GM18861 (cell line): ENCODE data around the gene STIM1.
A peak's percentile ranks its signal among the peaks of the same experiment; 100 is the strongest.

Source experiments
- ATAC-seq: cut with Tn5 transposase; IDR thresholded peaks from one replicate; pipeline ENCODE4 v1.9.1; 2021; ENCODE audit not compliant: unreplicated experiment

STIM1 gene

GRCh38 chr11:3909901-3910300 lies 54.4 kb downstream of the STIM1 start:
- ATAC-seq, result no peak

- no peak for ATAC-seq
Observed at GRCh38 chr11:3911908-3912505, 56.5 kb downstream of the STIM1 start.

- ATAC-seq, result no peak
Observed at GRCh38 chr11:3913921-3914320, 58.5 kb downstream of the STIM1 start.

GRCh38 chr11:3914805-3915204 lies 59.3 kb downstream of the STIM1 start:
- ATAC-seq, result no peak

GRCh38 chr11:3916962-3917361 lies 61.5 kb downstream of the STIM1 start:
- no peak for ATAC-seq

GRCh38 chr11:3920148-3920852 lies 64.8 kb downstream of the STIM1 start:
- ATAC-seq, result peak; percentile 58

- no peak for ATAC-seq
Observed at GRCh38 chr11:3922056-3922455, 66.6 kb downstream of the STIM1 start.

GRCh38 chr11:3925513-3925912 lies 70.0 kb downstream of the STIM1 start:
- no peak for ATAC-seq

GRCh38 chr11:3926458-3927095 lies 71.1 kb downstream of the STIM1 start:
- no peak for ATAC-seq

- ATAC-seq, result no peak
Observed at GRCh38 chr11:3927129-3927796, 71.8 kb downstream of the STIM1 start.

GRCh38 chr11:3929232-3929631 lies 73.8 kb downstream of the STIM1 start:
- no peak for ATAC-seq

GRCh38 chr11:3929649-3930048 lies 74.2 kb downstream of the STIM1 start:
- no peak for ATAC-seq

- ATAC-seq, result no peak
Observed at GRCh38 chr11:3932698-3933097, 77.2 kb downstream of the STIM1 start.

- ATAC-seq, result no peak
Observed at GRCh38 chr11:3933165-3933628, 77.7 kb downstream of the STIM1 start.

GRCh38 chr11:3934658-3935057 lies 79.2 kb downstream of the STIM1 start:
- ATAC-seq, result no peak

GRCh38 chr11:3936517-3936916 lies 81.1 kb downstream of the STIM1 start:
- ATAC-seq, result no peak

- no peak for ATAC-seq
Observed at GRCh38 chr11:3939211-3939610, 83.7 kb downstream of the STIM1 start.

GRCh38 chr11:3939651-3940190 lies 84.3 kb downstream of the STIM1 start:
- no peak for ATAC-seq

- ATAC-seq, result no peak
Observed at GRCh38 chr11:3942160-3942955, 86.9 kb downstream of the STIM1 start.

- no peak for ATAC-seq
Observed at GRCh38 chr11:3942956-3943497, 87.6 kb downstream of the STIM1 start.
